Left renal cortex interstitium (tissue), 4 donors: Measurements from ENCODE around the gene SEPTIN1. TPM values are rescaled to one million over a fixed set of nuclear protein-coding genes. Genes with fewer than 3 reads are reported as not detected.
A peak's percentile ranks its signal among the peaks of the same experiment; 100 is the strongest.
"Not testable (repeated sequence)": the region's sequence is repeated elsewhere in the genome, so short reads cannot be mapped to it uniquely, and the experiment has no call there.

ENCODE experiments used
- DNase-seq, 4 donors: peaks; one replicate each; pipeline ENCODE4 v3.0.0-alpha.2; 2013; ENCODE audit warnings: low read depth in 4 of 4, low spot score in 2 of 4, missing footprints in 1 of 4
- polyA plus RNA-seq, 4 donors: library from polyadenylated mRNA; unstranded; fragments of 120-200 nt; gene quantifications; one replicate each; pipeline ENCODE4 v1.2.1, GENCODE V29; 2013; ENCODE audit not compliant: insufficient read length in 4 of 4

Gene SEPTIN1
- polyA plus RNA-seq, 4 donors: 1.5 to 3.6 (median 2.8) TPM

DNA sequence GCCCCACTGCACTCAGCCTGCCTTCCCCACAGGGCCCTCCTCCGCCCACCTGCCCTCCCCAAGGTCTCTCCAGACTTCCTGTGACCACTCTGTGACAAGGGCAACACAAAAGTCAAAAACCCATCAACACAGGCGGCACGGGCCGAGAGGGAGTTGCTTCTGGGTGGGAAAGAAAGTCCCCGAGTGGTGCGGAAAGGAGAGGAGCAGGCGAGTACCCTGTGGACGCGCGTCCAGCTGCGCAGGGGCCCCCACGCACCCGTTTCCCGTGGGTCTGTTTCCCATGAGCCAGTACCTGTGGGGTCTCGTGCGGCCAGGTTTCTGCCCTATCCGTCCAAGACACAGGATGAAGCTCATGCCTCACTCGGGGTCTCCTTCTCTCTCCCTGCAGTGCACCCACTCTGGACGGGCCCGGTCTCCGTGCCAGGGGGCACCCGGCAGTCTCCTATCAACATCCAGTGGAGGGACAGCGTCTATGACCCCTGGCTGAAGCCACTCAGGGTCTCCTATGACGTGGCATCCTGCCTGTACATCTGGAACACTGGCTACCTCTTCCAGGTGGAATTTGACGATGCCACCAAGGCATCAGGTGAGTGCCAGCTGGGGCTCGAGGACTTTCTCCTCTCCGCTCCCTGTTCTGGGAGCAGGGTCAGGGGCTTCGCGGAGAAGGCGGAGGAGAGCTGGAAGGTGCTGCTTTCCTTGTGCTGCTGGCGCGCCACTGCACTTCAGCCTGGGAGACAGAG lies 39.4 kb downstream of the SEPTIN1 start:
- DNase-seq: no peak

DNA sequence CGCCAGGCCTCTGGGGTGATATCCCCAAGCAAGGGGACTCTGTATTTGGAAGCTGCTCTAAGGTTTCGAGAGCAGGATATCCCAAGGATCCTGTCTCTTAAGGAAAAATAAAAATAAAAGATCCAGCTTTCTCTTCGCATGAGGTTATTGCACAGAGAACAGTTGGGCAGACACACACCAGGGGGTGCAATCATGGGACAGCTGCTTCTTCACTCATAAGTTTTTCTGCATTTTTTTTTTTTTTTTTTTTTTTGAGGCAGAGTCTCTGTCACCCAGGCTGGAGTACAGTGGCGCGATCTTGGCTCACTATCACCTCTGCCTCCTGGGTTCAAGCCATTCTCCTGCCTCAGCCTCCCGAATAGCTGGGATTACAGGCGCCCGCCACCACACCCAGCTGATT lies 40.4 kb downstream of the SEPTIN1 start:
- not testable (repeated sequence) for DNase-seq

DNA sequence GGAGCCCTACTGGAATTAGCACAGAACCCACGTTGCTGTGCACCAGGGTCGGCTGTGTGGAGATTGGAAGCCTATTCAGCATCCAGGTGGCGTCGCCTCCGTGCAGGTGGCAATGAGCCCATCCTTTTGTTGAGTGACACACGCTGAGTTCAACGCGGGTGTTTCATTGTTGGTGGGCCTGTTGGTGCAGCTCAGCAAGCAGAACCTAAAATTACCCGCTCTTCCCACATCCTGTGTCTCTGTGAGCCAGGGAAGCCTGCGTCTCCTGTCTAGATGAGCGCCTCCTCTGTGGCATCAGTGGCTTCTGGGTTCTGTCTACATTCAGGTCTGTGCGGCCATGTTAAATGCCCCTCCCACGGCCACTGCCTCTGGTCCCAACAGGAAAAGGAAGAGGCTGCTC lies 41.7 kb downstream of the SEPTIN1 start:
- no peak for DNase-seq

DNA sequence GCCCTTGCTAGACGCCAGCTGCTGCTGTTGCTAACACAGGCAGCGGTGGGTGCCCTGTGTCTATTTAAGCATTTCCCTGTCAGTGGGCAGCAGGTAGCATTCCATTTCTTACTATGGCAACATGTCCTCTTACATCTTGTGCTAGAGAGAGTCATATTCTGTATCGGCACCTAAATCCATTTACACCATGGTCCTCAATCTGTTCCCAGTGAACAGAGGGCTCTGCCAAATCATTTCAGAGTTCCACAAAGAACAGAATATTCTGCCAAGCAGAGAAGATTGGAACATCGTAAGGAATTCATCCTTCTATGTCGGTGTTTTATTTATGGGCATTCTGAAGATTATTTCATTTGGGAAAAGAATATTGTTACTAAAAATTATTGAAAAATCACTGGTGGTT lies 43.6 kb downstream of the SEPTIN1 start:
- DNase-seq: not testable (repeated sequence)

DNA sequence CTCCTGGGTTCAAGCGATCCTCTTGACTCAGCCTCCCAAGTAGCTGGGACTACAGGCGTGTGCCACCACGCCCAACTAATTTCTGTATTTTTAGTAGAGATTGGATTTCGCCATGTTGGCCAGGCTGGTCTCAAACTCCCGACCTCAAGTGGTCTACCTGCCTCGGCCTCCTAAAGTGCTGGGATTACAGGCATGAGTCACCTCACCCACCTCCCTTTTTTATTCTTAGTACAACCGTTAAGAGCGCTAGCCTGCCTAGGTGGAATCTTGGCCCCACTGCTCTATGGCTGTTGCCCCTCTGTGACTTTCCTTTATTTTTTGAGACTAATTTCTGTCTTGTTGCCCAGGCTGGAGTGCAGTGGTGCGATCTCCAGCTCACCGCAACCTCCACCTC lies 44.4 kb downstream of the SEPTIN1 start:
- DNase-seq: not testable (repeated sequence)

DNA sequence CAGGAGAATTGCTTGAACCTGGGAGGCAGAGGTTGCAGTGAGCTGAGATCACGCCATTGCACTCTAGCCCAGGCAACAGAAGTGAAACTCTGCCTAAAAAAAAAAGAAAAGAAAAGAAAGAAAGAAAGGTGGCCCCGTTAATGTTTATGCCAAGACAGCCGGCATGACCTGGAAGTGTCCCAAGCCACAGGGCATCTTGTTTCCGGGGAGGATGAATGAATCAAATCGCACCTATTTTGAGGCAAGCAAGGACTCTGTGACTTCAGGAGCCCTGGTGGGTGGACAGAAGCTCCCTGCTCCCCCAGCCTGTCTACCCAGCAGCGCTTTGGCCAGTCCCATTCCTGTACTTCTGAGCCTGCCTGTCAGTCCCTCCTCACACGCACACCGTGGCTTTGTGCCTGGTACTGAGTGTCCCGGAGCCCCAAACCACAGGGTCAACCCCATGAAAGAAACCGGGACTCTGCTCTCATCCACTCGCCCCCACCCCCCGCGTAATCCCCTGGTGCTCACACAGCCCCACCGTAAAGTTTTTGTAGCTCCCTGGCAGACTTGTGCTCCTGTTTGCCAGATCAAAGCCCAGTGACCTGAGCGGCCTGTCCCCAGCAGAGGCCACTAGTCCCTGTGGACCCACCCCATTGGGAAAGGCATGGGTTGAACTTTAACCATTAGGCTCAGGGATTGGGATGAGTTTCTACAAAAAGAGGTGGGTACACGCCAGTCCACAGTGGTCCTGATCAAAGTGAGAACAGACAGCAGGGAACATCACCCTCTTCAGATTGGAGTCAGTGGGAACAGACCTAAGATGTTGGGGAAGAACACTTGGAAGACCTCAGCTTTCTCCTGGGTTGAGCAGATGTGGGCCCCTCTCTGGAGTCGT lies 46.5 kb downstream of the SEPTIN1 start:
- no peak for DNase-seq

DNA sequence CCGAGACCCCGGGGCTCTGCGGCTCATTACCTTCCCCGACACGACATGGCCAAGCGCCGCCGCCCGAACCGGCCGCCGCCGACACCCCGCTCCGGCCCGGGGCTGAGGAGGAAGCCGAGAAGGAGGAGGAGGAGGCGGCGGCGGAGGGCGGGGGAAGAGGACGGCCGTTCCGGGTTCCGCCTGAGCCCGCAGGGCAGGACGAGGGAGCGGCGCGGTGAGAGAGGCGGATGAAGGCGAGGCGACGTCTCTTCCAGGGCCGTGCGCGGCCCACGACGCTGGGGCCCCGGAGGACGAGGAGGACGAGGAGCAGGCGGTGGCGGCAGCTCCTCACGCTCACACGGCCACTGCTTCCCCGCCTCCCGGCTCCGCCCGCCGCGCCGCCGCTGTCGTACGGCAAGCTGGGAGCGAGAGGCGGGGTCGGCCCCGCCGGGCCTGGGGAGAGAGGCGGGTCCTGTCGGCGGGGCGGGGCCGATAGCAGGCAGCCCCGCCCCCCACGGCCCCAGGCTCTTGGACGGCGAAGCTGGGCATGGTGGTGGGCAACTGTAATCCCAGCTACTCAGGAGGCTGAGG lies 47.2 kb downstream of the SEPTIN1 start:
- DNase-seq: peak; percentile 31 to 60 (median 54)

DNA sequence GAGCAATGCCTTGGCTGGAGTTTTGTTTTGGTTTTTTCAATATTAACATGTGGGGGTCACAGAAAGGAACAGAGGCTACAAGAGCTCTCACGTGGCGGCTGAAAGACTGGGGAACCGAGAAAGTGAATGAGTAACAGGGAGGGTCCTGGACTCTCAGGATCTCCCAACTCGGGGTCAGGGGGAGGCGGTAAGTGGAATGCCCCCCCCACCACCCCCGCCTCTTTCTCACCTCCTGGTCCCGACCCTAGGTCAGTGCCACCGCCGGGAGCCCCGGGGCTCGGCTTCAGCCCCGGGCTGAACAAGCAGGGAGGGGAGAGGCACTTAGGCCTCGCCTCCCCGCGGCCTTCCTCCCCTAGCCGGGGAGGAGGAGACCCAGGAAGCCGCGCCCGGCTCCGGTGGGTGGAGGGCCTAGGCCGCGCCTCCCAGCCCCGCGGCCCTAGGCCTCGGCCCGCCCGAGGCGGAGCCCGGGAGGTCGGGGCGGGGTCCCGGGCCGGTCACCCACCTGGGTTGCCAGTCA lies 47.8 kb downstream of the SEPTIN1 start:
- DNase-seq: peak in 3 of 4 donors; percentile 41 to 66 (median 45)

Other genes with a start within 250 kb of the SEPTIN1 start
- gene CORO1A, start 199.0 kb downstream of the SEPTIN1 start, polyA plus RNA-seq: 10 to 100 TPM in 2 of 4 donors, 1 to 10 TPM in 2; 7.6 to 15.3 (median 11.2) TPM
- gene BOLA2B, start 188.9 kb downstream of the SEPTIN1 start, polyA plus RNA-seq: 10 to 100 TPM; 25.8 to 48.3 (median 30.7) TPM
- gene SLX1A, start 188.7 kb downstream of the SEPTIN1 start, polyA plus RNA-seq: 10 to 100 TPM; 16.4 to 38.3 (median 30.9) TPM
- 10 to 100 TPM in 3 of 4 donors, 1 to 10 TPM in 1; 2.9 to 16.8 (median 14.2) TPM for gene SULT1A3, start 183.3 kb downstream of the SEPTIN1 start, polyA plus RNA-seq
- gene NPIPB13, start 134.1 kb downstream of the SEPTIN1 start, polyA plus RNA-seq: 10 to 100 TPM in 2 of 4 donors, 1 to 10 TPM in 2; 2.1 to 29.1 (median 10.9) TPM
- gene CD2BP2, start 27.3 kb downstream of the SEPTIN1 start, polyA plus RNA-seq: 10 to 100 TPM; 55.4 to 65.2 (median 61.0) TPM
- gene TBC1D10B, start 12.1 kb downstream of the SEPTIN1 start, polyA plus RNA-seq: 10 to 100 TPM; 28.5 to 46.7 (median 39.8) TPM
- gene MYL11, start 7.8 kb downstream of the SEPTIN1 start, polyA plus RNA-seq: 1 to 10 TPM in 1 of 4 donors, under 1 TPM in 3; 0.51 to 1.6 (median 0.62) TPM
- gene ZNF48, start 12.9 kb upstream of the SEPTIN1 start, polyA plus RNA-seq: 10 to 100 TPM; 11.7 to 17.5 (median 13.7) TPM
- gene ZNF771, start 25.0 kb upstream of the SEPTIN1 start, polyA plus RNA-seq: 10 to 100 TPM in 1 of 4 donors, 1 to 10 TPM in 3; 5.5 to 12.5 (median 6.9) TPM
- 10 to 100 TPM; 44.1 to 64.1 (median 48.8) TPM for gene DCTPP1, start 47.5 kb upstream of the SEPTIN1 start, polyA plus RNA-seq
- 100 to 1,000 TPM in 1 of 4 donors, 10 to 100 TPM in 3; 84.0 to 104 (median 94.8) TPM for gene SEPHS2, start 63.3 kb upstream of the SEPTIN1 start, polyA plus RNA-seq
- gene ITGAL, start 90.2 kb upstream of the SEPTIN1 start, polyA plus RNA-seq: 1 to 10 TPM; 1.0 to 3.5 (median 1.7) TPM
- gene ZNF768, start 144.0 kb upstream of the SEPTIN1 start, polyA plus RNA-seq: 10 to 100 TPM; 47.3 to 73.7 (median 63.8) TPM
- gene ZNF747, start 152.3 kb upstream of the SEPTIN1 start, polyA plus RNA-seq: 10 to 100 TPM in 3 of 4 donors, 1 to 10 TPM in 1; 9.1 to 12.3 (median 11.3) TPM
- gene ZNF764, start 175.8 kb upstream of the SEPTIN1 start, polyA plus RNA-seq: 10 to 100 TPM in 3 of 4 donors, 1 to 10 TPM in 1; 9.4 to 18.6 (median 15.0) TPM
- 10 to 100 TPM; 11.3 to 18.5 (median 15.8) TPM for gene ZNF688, start 189.2 kb upstream of the SEPTIN1 start, polyA plus RNA-seq
- gene ZNF785, start 203.1 kb upstream of the SEPTIN1 start, polyA plus RNA-seq: 10 to 100 TPM; 17.5 to 36.5 (median 27.8) TPM
- gene ZNF689, start 227.8 kb upstream of the SEPTIN1 start, polyA plus RNA-seq: 10 to 100 TPM; 12.8 to 16.0 (median 14.4) TPM